GM12892 (cell line): ENCODE results near the gene FBP2.
"Not testable (repeated sequence)": the region's sequence is repeated elsewhere in the genome, so short reads cannot be mapped to it uniquely, and the experiment has no call there.

Source experiments
- DNase-seq: peaks from one replicate; pipeline ENCODE4 v3.0.0; 2011; ENCODE audit not compliant: insufficient read length
- FAIRE-seq: peaks from 2 replicates; lab custom pipeline; 2011; peaks lifted over from hg19 to GRCh38; lab: Jason Lieb, UNC
- POLR2A ChIP-seq: IDR thresholded peaks from 2 replicates; pipeline ENCODE4 v1.6.1; 2011; ENCODE audit warnings: low read depth, low read length, control low read depth
- POLR2AphosphoS5 ChIP-seq: IDR thresholded peaks from 2 replicates; pipeline ENCODE4 v1.6.1; 2011; ENCODE audit warnings: low read depth, low read length, control low read depth
- TAF1 ChIP-seq: IDR thresholded peaks from 2 replicates; pipeline ENCODE4 v1.6.1; 2011; ENCODE audit warnings: low read depth, mild to moderate bottlenecking, control low read depth, low read length, borderline replicate concordance

The FBP2 gene

DNA sequence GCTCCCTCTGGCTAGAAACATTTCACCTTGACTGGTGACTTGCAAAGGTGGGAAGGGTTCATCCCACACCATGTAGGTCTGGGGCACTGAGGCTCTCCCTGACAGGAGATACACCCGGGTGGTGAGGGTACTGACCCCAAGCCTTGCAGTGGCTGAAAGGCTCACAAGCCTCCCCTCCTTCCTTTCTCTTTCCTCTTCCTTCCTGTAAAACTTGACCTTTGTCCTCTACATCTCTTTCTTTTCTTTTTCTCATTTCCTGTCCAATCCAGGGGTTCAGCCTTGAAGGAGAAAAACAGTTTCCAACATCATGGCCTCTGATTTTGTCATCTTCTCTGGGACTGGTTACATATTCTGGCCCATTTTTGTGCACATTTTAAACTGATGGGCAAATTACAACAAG, 16.6 kb downstream of the FBP2 start:
- no peak for FAIRE-seq
- TF ChIP-seq POLR2AphosphoS5 (no peak), POLR2A (no peak)
- no peak for DNase-seq

DNA sequence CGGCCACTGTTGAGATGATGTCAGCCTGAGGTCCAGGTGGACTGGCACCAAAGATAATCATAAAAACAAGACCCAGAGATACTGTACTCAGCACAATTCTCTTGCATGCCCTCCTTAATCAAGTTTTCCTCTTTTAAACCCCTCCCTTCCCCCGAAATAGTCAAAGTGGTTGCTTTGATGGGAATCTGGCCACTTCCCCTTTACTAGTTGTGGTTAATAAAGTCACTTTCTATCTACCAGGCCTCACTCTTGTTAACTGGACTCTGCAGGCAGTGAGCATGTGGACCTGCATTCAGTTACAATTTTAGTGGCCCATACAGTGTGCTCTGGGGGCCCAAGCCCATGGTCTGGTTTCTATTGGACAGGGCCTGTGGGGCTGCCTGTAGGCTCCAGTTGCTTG, 17.5 kb downstream of the FBP2 start:
- DNase-seq = no peak
- FAIRE-seq = no peak
- TF ChIP-seq POLR2A (no peak), POLR2AphosphoS5 (no peak), TAF1 (no peak)

DNA sequence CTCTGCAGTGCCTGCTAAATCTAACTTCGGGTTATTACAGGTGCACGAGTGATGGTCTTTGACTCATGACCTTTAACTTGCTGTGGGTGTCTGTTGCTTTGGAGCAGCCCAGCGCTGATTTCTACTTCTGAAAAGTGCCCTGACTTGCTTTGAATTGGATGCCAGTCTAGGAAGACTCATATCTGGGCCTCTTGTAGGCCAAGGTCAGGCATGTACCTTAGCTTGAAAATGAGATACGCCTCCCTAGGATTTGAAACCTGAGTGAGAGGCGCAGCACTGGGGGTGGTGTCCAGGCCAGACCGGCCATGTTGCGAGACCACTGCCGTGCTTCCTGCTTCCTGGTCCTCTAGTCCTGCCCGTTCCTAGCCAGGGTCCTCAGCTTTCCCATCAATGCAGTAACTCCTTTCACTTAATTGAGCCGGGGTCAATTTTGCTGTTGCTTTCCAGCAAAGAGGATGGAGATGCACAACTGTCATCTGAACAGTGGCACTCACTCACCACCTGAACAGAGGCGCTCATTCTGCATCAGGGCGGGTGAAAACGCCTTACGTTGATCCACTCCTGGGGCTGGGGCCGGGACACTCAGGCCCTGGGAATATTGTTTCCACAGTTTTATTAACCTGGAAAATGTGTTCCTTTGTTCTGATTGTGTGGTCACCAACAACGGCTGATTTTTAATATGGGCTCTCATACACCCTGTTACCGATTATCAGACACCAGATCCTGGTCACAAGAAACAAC, 24.5 kb downstream of the FBP2 start:
- TF ChIP-seq TAF1 = no peak
- no peak for TF ChIP-seq POLR2AphosphoS5
- TF ChIP-seq POLR2A = no peak
- no peak for FAIRE-seq
- DNase-seq = no peak

DNA sequence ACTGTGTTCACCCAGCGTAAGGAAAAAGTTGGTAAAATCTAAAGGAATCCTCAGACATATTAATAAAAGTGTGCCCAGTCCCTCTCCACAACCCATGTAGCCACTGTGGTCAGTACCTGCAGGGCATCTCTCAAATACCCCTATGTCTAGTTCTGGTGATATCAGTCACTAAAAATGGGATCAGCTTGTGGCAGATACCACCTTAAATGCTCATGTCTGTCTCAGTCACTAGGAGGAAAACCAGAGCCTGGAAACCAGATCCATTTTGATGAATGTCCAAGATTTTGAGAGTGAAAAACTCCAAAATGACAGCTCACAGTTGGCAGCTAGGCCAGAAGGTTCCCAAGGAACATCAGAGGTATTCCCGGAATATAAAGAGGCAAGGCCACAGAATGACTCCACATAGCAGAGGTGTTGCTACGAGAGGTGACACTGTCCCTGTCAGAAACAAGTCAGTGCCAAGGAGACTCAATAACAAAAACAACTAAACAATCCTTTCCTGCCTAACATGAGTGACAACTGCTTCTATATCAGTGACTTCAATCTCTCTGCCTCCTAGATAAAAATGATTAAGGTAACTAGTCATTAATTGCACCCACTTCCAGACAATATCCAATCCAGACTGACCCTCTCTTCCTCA, 25.3 kb downstream of the FBP2 start:
- no peak for FAIRE-seq
- TF ChIP-seq POLR2AphosphoS5 (no peak), TAF1 (no peak), POLR2A (no peak)
- DNase-seq = no peak

DNA sequence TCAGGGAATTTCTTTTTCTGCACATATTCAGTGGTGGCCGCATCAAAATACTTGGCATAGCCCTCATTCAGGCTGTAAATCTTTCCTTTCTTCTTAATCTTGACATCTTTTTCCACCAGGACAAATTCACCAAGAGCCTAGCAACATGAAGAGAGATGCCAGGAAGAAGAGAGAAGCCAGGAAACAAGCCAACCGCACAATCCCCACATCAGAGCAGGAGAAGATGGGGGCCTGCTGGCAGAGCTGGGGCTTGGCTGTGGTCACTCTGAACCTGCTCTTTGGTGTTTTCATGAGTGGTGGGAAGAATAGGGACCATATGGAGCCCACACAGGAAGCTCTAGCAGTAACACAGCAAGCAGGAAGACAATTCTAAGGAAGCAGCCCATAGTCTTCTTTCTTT, 26.4 kb downstream of the FBP2 start:
- FAIRE-seq (no peak), DNase-seq (no peak)
- TF ChIP-seq TAF1 (no peak), POLR2AphosphoS5 (no peak), POLR2A (no peak)

DNA sequence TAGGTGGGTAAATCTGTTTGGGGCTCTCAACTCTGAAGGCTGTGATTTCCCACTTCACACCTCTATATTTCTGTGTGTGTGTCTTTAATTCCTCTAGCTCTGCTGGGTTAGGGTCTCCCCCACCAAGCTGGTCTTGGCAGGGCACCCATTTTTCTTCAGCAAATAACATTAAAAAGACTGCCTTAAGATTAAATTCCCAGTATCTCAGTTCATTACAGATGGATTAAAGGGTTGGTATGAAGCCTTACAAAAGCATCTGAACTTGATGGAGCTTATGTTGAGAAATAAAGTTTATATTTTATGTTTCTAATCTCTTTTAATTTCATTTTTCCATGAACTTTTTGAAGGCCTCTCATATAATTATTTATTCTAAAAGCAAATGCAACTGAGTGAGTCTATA, 27.1 kb downstream of the FBP2 start:
- no peak for FAIRE-seq
- TF ChIP-seq POLR2AphosphoS5 = no peak
- no peak for TF ChIP-seq POLR2A
- TF ChIP-seq TAF1 = no peak
- DNase-seq = no peak

DNA sequence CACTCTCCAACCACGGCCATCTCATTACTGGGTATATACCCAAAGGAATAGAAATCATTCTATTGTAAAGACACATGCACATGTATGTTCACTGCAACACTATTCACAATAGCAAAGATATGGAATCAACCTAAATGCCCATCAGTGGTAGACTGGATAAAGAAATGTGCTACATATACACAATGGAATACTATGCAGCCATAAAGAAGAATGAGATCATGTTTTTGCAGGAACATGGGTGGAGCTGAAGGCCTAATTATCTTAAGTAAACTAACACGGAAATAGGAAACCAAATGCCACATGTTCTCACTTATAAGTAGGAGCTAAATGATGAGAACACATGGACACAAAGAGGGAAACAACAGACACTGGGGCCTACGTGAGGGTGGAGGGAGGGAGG, 29.3 kb downstream of the FBP2 start:
- not testable (repeated sequence) for DNase-seq, FAIRE-seq

DNA sequence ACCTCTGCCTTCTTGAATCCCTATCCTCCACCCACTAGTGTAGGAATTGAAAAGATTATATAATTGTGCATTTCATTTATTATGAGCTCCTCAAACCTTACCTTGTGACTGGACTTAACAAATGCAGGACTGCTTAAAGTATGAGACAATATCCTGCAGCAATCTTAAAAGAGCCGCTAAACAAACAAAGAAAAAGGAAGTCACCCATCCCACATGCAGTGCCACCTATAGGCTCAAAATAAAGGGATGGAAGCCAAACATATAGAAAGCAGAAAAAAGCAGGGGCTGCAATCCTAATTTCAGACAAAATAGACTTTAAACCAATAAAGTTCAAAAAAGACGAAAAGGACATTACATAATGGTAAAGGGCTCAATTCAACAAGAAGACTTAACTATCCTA, 30.1 kb downstream of the FBP2 start:
- no peak for FAIRE-seq
- no peak for DNase-seq
- no peak for TF ChIP-seq TAF1
- no peak for TF ChIP-seq POLR2AphosphoS5

DNA sequence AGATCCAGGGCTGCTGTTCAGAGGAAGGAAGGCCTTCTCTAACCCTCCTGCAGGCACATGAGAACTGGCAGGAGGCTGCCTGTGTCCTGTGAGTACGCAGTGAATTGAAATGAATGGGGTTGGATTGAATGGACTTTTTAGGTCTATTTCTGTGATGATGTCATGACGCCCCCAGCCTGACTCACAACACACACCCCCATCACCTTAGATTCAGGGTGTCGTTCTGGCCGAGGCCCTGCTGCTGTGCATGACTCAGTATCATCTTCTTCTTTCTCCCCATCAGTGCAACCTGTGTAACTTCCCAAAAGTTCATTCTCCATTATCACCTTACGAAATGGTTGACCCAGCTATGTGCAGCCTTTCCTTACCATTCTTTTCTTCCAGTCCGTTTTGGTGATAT, 33.4 kb downstream of the FBP2 start:
- TF ChIP-seq TAF1 (no peak), POLR2A (no peak), POLR2AphosphoS5 (no peak)
- DNase-seq (no peak), FAIRE-seq (no peak)

DNA sequence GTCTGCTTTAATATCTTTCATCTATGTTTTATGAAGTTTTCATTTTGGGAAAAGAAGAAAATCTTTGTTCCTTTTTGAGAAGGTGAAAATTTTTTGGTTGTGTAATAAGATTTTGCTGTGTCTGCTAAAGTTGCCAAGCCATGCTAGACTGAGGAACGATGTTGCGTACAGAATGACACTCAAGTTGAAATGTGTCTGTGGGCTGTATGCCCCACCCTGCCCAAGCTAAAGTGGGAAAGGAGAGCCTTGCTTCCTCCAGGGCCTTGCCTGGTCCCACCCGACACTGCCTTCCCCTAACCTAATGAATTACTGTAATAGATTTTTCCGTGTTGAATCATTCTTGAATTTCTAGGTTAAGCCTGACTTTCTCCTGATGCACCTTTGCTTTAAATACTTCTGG, 36.2 kb downstream of the FBP2 start:
- FAIRE-seq = no peak
- TF ChIP-seq TAF1 (no peak), POLR2A (no peak), POLR2AphosphoS5 (no peak)
- no peak for DNase-seq

DNA sequence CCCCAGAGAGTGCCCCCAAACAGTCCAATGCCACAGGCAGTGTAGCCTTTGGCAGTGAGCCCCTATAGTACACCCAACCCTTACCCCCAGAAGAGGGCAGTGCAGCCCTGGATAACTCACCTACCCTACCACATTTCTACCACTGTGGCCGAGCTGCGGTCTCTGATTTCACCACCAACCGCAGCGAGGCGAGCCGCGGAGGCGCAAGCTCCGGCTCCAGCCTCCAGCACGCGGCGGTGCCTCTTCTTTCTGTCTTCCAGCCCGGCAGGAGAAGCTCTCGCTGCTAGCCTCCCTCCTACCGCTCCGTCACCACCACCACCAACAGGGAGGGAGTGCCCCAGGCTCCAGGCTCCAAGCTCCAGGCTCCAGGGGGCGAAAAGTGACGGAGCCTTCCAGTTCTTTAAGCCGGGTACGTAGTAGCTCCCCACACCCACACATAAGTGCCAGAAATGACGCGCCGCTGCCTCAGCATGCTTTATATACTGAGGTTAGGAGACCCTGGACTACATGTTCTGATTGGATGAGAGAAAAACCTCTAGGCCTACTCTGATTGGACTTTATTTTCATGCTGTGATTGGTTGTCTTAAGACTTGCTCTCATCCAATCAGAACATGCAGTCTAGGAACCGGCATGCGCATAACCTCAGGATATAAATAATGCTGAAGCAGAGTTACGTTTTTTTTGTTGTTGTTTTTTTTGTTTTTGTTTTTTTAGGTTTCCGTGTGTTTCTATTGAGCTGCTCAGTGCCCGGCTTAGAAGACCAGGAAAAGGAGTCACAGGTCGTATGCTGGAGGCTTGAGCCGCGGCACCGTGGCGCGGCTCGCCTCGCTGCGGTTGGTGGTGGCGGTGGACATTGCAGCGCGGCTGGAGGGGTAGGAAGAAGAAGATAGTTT, 38.9 kb downstream of the FBP2 start, which contains the start of gene PCAT7:
TSS of gene PCAT7 (plus strand) at position 645 of the 893 bp plus-strand sequence.
- DNase-seq (no peak), FAIRE-seq (no peak)
- TF ChIP-seq TAF1 (no peak), POLR2A (no peak), POLR2AphosphoS5 (no peak)
